Panc1 (cell line): ENCODE data around the gene FBXW12. TPM values are rescaled to one million over a fixed set of nuclear protein-coding genes. Genes with fewer than 3 reads are reported as not detected.

ENCODE experiments used
- ATAC-seq: fragments of 200-7000 bp; cut with Tn5 transposase; 2 replicates; pipeline ENCODE4 v1.9.1; 2020; ENCODE audit warnings: mild to moderate bottlenecking, moderate library complexity
- BruUV-seq: library from RNA; stranded (reverse); fragments of 400-500 nt; replicated peaks from 2 replicates; lab custom pipeline; 2021; lab: Mats Ljungman, UMichigan
- CTCF ChIA-PET: fragments of 300-600 bp; sonication (Branson Sonifier 250); formaldehyde crosslinking; loops from one replicate; lab custom pipeline; 2022; ENCODE audit warnings: antibody characterized with exemption; lab: Charles Lee
- POLR2A ChIA-PET: fragments of 300-600 bp; sonication (Branson Sonifier 250); formaldehyde crosslinking; loops from one replicate; lab custom pipeline; 2022; ENCODE audit warnings: antibody characterized with exemption; lab: Charles Lee
- DNase-seq: peaks from one replicate; pipeline ENCODE4 v3.0.0-alpha.2; 2010; ENCODE audit warnings: low read depth, low spot score
- H3K27ac ChIP-seq: 2 replicates; pipeline ENCODE4 v1.5.1; 2011; ENCODE audit warnings: mild to moderate bottlenecking, low read length, inconsistent platforms
- H3K27me3 ChIP-seq: fragments of 200-500 bp; sonication (Bioruptor generic); 2 replicates; pipeline ENCODE4 v1.6.0; 2014; ENCODE audit warnings: low read length, inconsistent platforms; ENCODE audit not compliant: control insufficient read depth, insufficient read depth
- H3K36me3 ChIP-seq: fragments of 200-500 bp; sonication (Bioruptor generic); 2 replicates; pipeline ENCODE4 v1.5.1; 2014; ENCODE audit warnings: inconsistent platforms, mild to moderate bottlenecking, low read length, moderate library complexity; ENCODE audit not compliant: control insufficient read depth, insufficient read depth
- H3K4me1 ChIP-seq: 2 replicates; pipeline ENCODE4 v1.5.1; 2011; ENCODE audit warnings: inconsistent platforms, mild to moderate bottlenecking, low read length, moderate library complexity; ENCODE audit not compliant: control insufficient read depth, insufficient read depth
- H3K4me3 ChIP-seq, 2 experiments: 2 replicates each; pipeline ENCODE4 v1.5.1; 2011 to 2012; ENCODE audit warnings: low read depth in 2 of 2, low read length in 2 of 2, mild to moderate bottlenecking in 2 of 2, inconsistent platforms in 1 of 2, moderate library complexity in 1 of 2
- H3K9me3 ChIP-seq: fragments of 200-500 bp; sonication (Bioruptor generic); 2 replicates; pipeline ENCODE4 v1.5.1; 2014; ENCODE audit warnings: low read depth, mild to moderate bottlenecking, inconsistent platforms, low read length, moderate library complexity; ENCODE audit not compliant: control insufficient read depth, insufficient read depth
- CTCF ChIP-seq: fragments of 450-650 bp; IDR thresholded peaks from 2 replicates; pipeline ENCODE4 v1.5.1; 2017; ENCODE audit warnings: mild to moderate bottlenecking
- POLR2AphosphoS5 ChIP-seq: IDR thresholded peaks from 2 replicates; pipeline ENCODE4 v1.6.1; 2012; ENCODE audit warnings: mild to moderate bottlenecking, low read depth, low read length, moderate library complexity
- REST ChIP-seq, 2 experiments: IDR thresholded peaks; 2 replicates each; pipeline ENCODE4 v1.6.1; 2011 to 2012; ENCODE audit warnings: low read depth in 2 of 2, control low read depth in 1 of 2, low read length in 1 of 2, mild to moderate bottlenecking in 1 of 2, moderate library complexity in 1 of 2; ENCODE audit not compliant: insufficient read depth in 1 of 2
- SIN3A ChIP-seq: IDR thresholded peaks from 2 replicates; pipeline ENCODE4 v1.6.1; 2012; ENCODE audit warnings: low read depth, mild to moderate bottlenecking, low read length, moderate library complexity, borderline replicate concordance; ENCODE audit not compliant: insufficient read depth
- TCF7L2 ChIP-seq: IDR thresholded peaks from 2 replicates; pipeline ENCODE4 v1.6.1; 2011; ENCODE audit warnings: mild to moderate bottlenecking, low read depth, low read length, inconsistent platforms
- in situ Hi-C: cut with HindIII; loops from 2 replicates; pipeline ENCODE4 v1.10.0; 2016; ENCODE audit warnings: low sequenced_read_pairs, low pct_unique_long_range_greater_than_20kb
- intact Hi-C: fragments of 100-400 bp; cut with micrococcal nuclease; formaldehyde crosslinking; loops from one replicate; pipeline ENCODE4 v1.10.0; 2022; ENCODE audit not compliant: unreplicated experiment
- total RNA-seq: library from RNA; stranded (reverse); gene quantifications from one replicate; pipeline ENCODE4 v1.2.1, GENCODE V29; 2021; ENCODE audit not compliant: unreplicated experiment

Gene FBXW12
- total RNA-seq, 1 experiment from 2014 or later, result not detected

- in situ Hi-C loops, result no loop called here
- POLR2A ChIA-PET, result no interaction called here
- Histone ChIP-seq H3K9me3 (no peaks in the 10 kb centered on the region), H3K36me3 (no peaks in the 10 kb centered on the region), H3K4me3 (no peak overlapping the region), H3K4me1 (no peaks in the 10 kb centered on the region), H3K27me3 (0 out of 2 replicates have a peak, but pooled peaks cover 2% of the 10 kb centered on the region), H3K27ac (no peak overlapping the region)
- no TSS peak for BruUV-seq
- intact Hi-C loops, result no loop called here
- no peak for ATAC-seq
- no peak for DNase-seq
- TF ChIP-seq TCF7L2 (no peak), CTCF (no peak)
- CTCF ChIA-PET, result interaction anchor here (5.2 kb wide), 1 partner anchor 37 kb away, joined by 98 read pairs; no protein-coding TSS in a partner anchor
These were observed 26.8 kb downstream of the FBXW12 start for GRCh38 chr3:48398701-48399386.

- no peaks in the 10 kb centered on the region for H3K9me3 ChIP-seq
- H3K27ac ChIP-seq, result no peak overlapping the region
- in situ Hi-C loops (no loop called here), intact Hi-C loops (loop anchor here (5.0 kb wide), 1 partner anchor 38 kb away; no protein-coding TSS in a partner anchor)
- TF ChIP-seq TCF7L2 (no peak), POLR2AphosphoS5 (no peak), CTCF (no peak), SIN3A (no peak), REST (IDR thresholded peaks at IDR 0.05; ENCODE audit: insufficient read depth in 1 of 2, low read depth in 2 of 2, low read length in 1 of 2) (no peak)
- DNase-seq, result no peak
- H3K36me3 ChIP-seq, result no peaks in the 10 kb centered on the region
- no peak overlapping the region for H3K4me3 ChIP-seq
- 0 out of 2 replicates have a peak, but pooled peaks cover 2% of the 10 kb centered on the region for H3K27me3 ChIP-seq
- no TSS peak for BruUV-seq
- ATAC-seq, result no peak
- POLR2A ChIA-PET, result interaction anchor here (0.6 kb wide), 1 partner anchor 40 kb away, joined by 3 read pairs; the partner anchor contains the start of gene CCDC51
- CTCF ChIA-PET, result interaction anchor here (5.2 kb wide), 1 partner anchor 37 kb away, joined by 98 read pairs; no protein-coding TSS in a partner anchor
- H3K4me1 ChIP-seq, result no peaks in the 10 kb centered on the region
These were observed 27.6 kb downstream of the FBXW12 start for GRCh38 chr3:48399387-48400172.
